Fibroblast of skin of right quadriceps (primary cell): Measurements from ENCODE around the gene TLCD3A.
"Not testable (repeated sequence)": the region's sequence is repeated elsewhere in the genome, so short reads cannot be mapped to it uniquely, and the experiment has no call there.

Experiments
- DNase-seq: peaks from one replicate; pipeline ENCODE4 v3.0.0-alpha.2; 2013

Gene TLCD3A

GRCh38 chr17:750431-751037 lies 18.1 kb downstream of the TLCD3A start:
- DNase-seq = no peak

- peak; percentile 42 for DNase-seq
Observed at GRCh38 chr17:751269-752001, 19.0 kb downstream of the TLCD3A start.

- peak; percentile 87 for DNase-seq
Observed at GRCh38 chr17:752002-752619, 19.7 kb downstream of the TLCD3A start, which contains the start of gene GEMIN4. Gene GEMIN4 (minus strand): TSS chr17:752264. CDS start chr17:752142, 122 bp downstream.

GRCh38 chr17:752620-753219 lies 20.3 kb downstream of the TLCD3A start:
- DNase-seq = peak; percentile 54

GRCh38 chr17:753418-753817 lies 21.0 kb downstream of the TLCD3A start:
- DNase-seq = no peak

- DNase-seq = not testable (repeated sequence)
Observed at GRCh38 chr17:755319-755961, 23.0 kb downstream of the TLCD3A start.

- not testable (repeated sequence) for DNase-seq
Observed at GRCh38 chr17:756010-756567, 23.7 kb downstream of the TLCD3A start.

- DNase-seq = no peak
Observed at GRCh38 chr17:759964-760363, 27.6 kb downstream of the TLCD3A start.

- DNase-seq = no peak
Observed at GRCh38 chr17:760371-760770, 28.0 kb downstream of the TLCD3A start.

GRCh38 chr17:767076-767475 lies 34.7 kb downstream of the TLCD3A start:
- DNase-seq = no peak

GRCh38 chr17:773016-773415 lies 40.6 kb downstream of the TLCD3A start:
- DNase-seq = no peak

GRCh38 chr17:773467-774312 lies 41.3 kb downstream of the TLCD3A start:
- DNase-seq = no peak

- no peak for DNase-seq
Observed at GRCh38 chr17:774313-774584, 41.9 kb downstream of the TLCD3A start.

- DNase-seq = no peak
Observed at GRCh38 chr17:778096-778495, 45.7 kb downstream of the TLCD3A start.

GRCh38 chr17:781805-782731 lies 49.7 kb downstream of the TLCD3A start, which contains the start of the genes GLOD4 and MRM3:
Gene GLOD4 (minus strand): TSS chr17:782280. CDS start chr17:782255, 25 bp downstream.
Gene MRM3 (plus strand): TSS chr17:782353. CDS start chr17:782379, 26 bp downstream.
- peak; percentile 84 for DNase-seq

GRCh38 chr17:784143-784542 lies 51.7 kb downstream of the TLCD3A start:
- no peak for DNase-seq

GRCh38 chr17:785901-786300 lies 53.5 kb downstream of the TLCD3A start:
- not testable (repeated sequence) for DNase-seq

- DNase-seq = no peak
Observed at GRCh38 chr17:787641-788221, 55.3 kb downstream of the TLCD3A start.

GRCh38 chr17:788551-788950 lies 56.2 kb downstream of the TLCD3A start:
- no peak for DNase-seq

GRCh38 chr17:789160-789840 lies 56.9 kb downstream of the TLCD3A start:
- DNase-seq = no peak
